GM12878 (cell line): Measurements from ENCODE around the gene SLC4A9. TPM values are rescaled to one million over a fixed set of nuclear protein-coding genes. Genes with fewer than 3 reads are reported as not detected.

Experiments used
- ATAC-seq: fragments of 200-7000 bp; cut with Tn5 transposase; 3 replicates; pipeline ENCODE4 v1.9.1; 2020; ENCODE audit warnings: mild to moderate bottlenecking, moderate library complexity
- BruUV-seq: library from RNA; stranded (reverse); fragments of 400-500 nt; replicated peaks from 2 replicates; lab custom pipeline; 2021; lab: Mats Ljungman, UMichigan
- CTCF ChIA-PET: fragments of 300-600 bp; sonication (Branson Sonifier 250); formaldehyde crosslinking; extraction: SDS; loops from one replicate; lab custom pipeline; 2021; ENCODE audit warnings: inconsistent platforms; lab: Yijun Ruan, JAX
- POLR2A ChIA-PET: fragments of 350-600 bp; formaldehyde crosslinking; extraction: SDS; loops from one replicate; lab custom pipeline; 2021; ENCODE audit warnings: inconsistent platforms; lab: Charles Lee
- RAD21 ChIA-PET: fragments of 300-600 bp; sonication (Branson Sonifier 250); formaldehyde crosslinking; loops from one replicate; lab custom pipeline; 2023; ENCODE audit warnings: antibody characterized with exemption; ENCODE audit not compliant: unreplicated experiment; lab: Charles Lee
- SMC1A ChIA-PET: fragments of 300-600 bp; sonication (Branson Sonifier 250); formaldehyde crosslinking; loops from one replicate; lab custom pipeline; 2023; ENCODE audit not compliant: unreplicated experiment, uncharacterized antibody; lab: Charles Lee
- DNase-seq: peaks from one replicate; pipeline ENCODE4 v3.0.0-alpha.2; 2011; ENCODE audit warnings: low read depth, low spot score
- FAIRE-seq: peaks from 3 replicates; lab custom pipeline; 2011; peaks lifted over from hg19 to GRCh38; lab: Jason Lieb, UNC
- H2AFZ ChIP-seq: 2 replicates; pipeline ENCODE4 v1.6.0; 2011; ENCODE audit warnings: low read depth, low read length, control low read depth; ENCODE audit not compliant: control insufficient read depth
- H3K27ac ChIP-seq: 2 replicates; pipeline ENCODE4 v1.5.1; 2011; ENCODE audit warnings: control low read depth; ENCODE audit not compliant: control insufficient read depth, insufficient read depth
- H3K27me3 ChIP-seq, 2 experiments: replicated peaks in 1 of 2; 2 replicates each; pipeline versions ENCODE4 v1.6.0 to v1.6.1; 2011; ENCODE audit warnings: low read length in 1 of 2; ENCODE audit not compliant: control insufficient read depth in 2 of 2, insufficient read depth in 2 of 2
- H3K36me3 ChIP-seq, 2 experiments: 2 replicates each; pipeline ENCODE4 v1.5.1; 2011; ENCODE audit warnings: low read length in 1 of 2; ENCODE audit not compliant: control insufficient read depth in 2 of 2, insufficient read depth in 2 of 2
- H3K4me1 ChIP-seq: 2 replicates; pipeline ENCODE4 v1.6.1; 2011; ENCODE audit warnings: mild to moderate bottlenecking, low read length, moderate library complexity, mixed read lengths; ENCODE audit not compliant: control insufficient read depth, insufficient read depth
- H3K4me2 ChIP-seq: 2 replicates; pipeline ENCODE4 v1.6.0; 2011; ENCODE audit warnings: control low read depth; ENCODE audit not compliant: control insufficient read depth, insufficient read depth
- H3K4me3 ChIP-seq: fragments of 200-600 bp; sonication (generic); 2 replicates; pipeline ENCODE4 v1.5.1; 2016
- H3K79me2 ChIP-seq: 2 replicates; pipeline ENCODE4 v1.6.0; 2011; ENCODE audit warnings: low read length; ENCODE audit not compliant: control insufficient read depth, insufficient read depth
- H3K9ac ChIP-seq: 2 replicates; pipeline ENCODE4 v1.8.0; 2011; ENCODE audit warnings: low read length, control low read depth, mixed read lengths; ENCODE audit not compliant: control insufficient read depth, insufficient read depth
- H3K9me3 ChIP-seq: replicated peaks from 3 replicates; pipeline ENCODE4 v1.5.1; 2011; ENCODE audit warnings: mild to moderate bottlenecking, low read length; ENCODE audit not compliant: control insufficient read depth, insufficient read depth
- H4K20me1 ChIP-seq: 2 replicates; pipeline ENCODE4 v1.6.0; 2011; ENCODE audit not compliant: control insufficient read depth, insufficient read depth
- CEBPZ ChIP-seq: fragments of 150-350 bp; IDR thresholded peaks from 2 replicates; pipeline ENCODE4 v1.6.1; 2016; ENCODE audit warnings: low read depth, low read length
- GATAD2B ChIP-seq: fragments of 450-650 bp; conservative IDR thresholded peaks from 2 replicates; pipeline ENCODE4 v1.6.1; 2017; ENCODE audit warnings: low read depth, mild to moderate bottlenecking, moderate library complexity
- IKZF2 ChIP-seq, 2 experiments: fragments of 450-650 bp; IDR thresholded peaks; 2 replicates each; pipeline ENCODE4 v1.6.1; 2017; ENCODE audit warnings: mild to moderate bottlenecking in 2 of 2, moderate library complexity in 2 of 2
- MTA2 ChIP-seq: fragments of 450-650 bp; IDR thresholded peaks from 2 replicates; pipeline ENCODE4 v1.6.1; 2016; ENCODE audit warnings: low read depth, mild to moderate bottlenecking, moderate library complexity
- NFYA ChIP-seq: IDR thresholded peaks from 2 replicates; pipeline ENCODE4 v1.6.1; 2011; ENCODE audit warnings: low read depth, mild to moderate bottlenecking, low read length, improper control_type of control experiment, borderline replicate concordance
- NR2F1 ChIP-seq: fragments of 450-650 bp; conservative IDR thresholded peaks from 2 replicates; pipeline ENCODE4 v1.6.1; 2017; ENCODE audit warnings: mild to moderate bottlenecking
- RUNX3 ChIP-seq: IDR thresholded peaks from 2 replicates; pipeline ENCODE4 v1.6.1; 2012; ENCODE audit warnings: low read length, inconsistent platforms
- SMAD1 ChIP-seq: fragments of 450-650 bp; IDR thresholded peaks from 2 replicates; pipeline ENCODE4 v1.6.1; 2018; ENCODE audit warnings: mild to moderate bottlenecking, low read depth; ENCODE audit not compliant: partially characterized antibody
- SMC3 ChIP-seq: IDR thresholded peaks from 2 replicates; pipeline ENCODE4 v1.6.1; 2011; ENCODE audit warnings: low read length, improper control_type of control experiment, borderline replicate concordance
- SPI1 ChIP-seq: IDR thresholded peaks from 2 replicates; pipeline ENCODE4 v1.6.1; 2011; ENCODE audit warnings: low read depth, mild to moderate bottlenecking, low read length, moderate library complexity, borderline replicate concordance; ENCODE audit not compliant: insufficient read depth
- WGBS: methylation state at CpG from one replicate; pipeline ENCODE4 v1.1.6; 2016; ENCODE audit warnings: low lambda C conversion rate; ENCODE audit not compliant: insufficient replicate concordance, insufficient coverage; ENCODE audit errors: missing lambda C conversion rate; 5-methylcytosine and 5-hydroxymethylcytosine counted together
- in situ Hi-C: fragments of 300-500 bp; cut with MboI; formaldehyde crosslinking; loops from 9 replicates; pipeline ENCODE4 v1.14.3; 2018; ENCODE audit warnings: mixed read lengths
- intact Hi-C: fragments of 100-400 bp; cut with micrococcal nuclease; formaldehyde crosslinking; loops from one replicate; pipeline ENCODE4 v1.14.2; 2022; ENCODE audit not compliant: unreplicated experiment
- polyA plus RNA-seq, 11 experiments: library from polyadenylated mRNA; depleted of rRNA in 4 of 11; unstranded in 6 of 11; stranded (reverse) in 5 of 11; fragments of >200 nt; fragmentation: Nextera tagmentation in 4 of 11; fragmentation: Illumina TruSeq in 1 of 11; extraction: Ambion mirVana in 4 of 11; extraction: Trizol in 1 of 11; gene quantifications; 1 replicate in 1 of 11; 2 replicates in 10 of 11; pipeline versions ENCODE4 v1.2.1 to v1.2.3, GENCODE V29; 2011 to 2016; ENCODE audit warnings: inconsistent platforms in 2 of 11, missing spikeins in 2 of 11, low read depth in 1 of 11
- total RNA-seq, 4 experiments: library from RNA; depleted of rRNA in 3 of 4; stranded (reverse); fragments of >200 nt in 3 of 4; fragmentation: Illumina TruSeq in 1 of 4; extraction: Trizol in 1 of 4; gene quantifications; 2 replicates each; pipeline versions ENCODE4 v1.2.1 to v1.2.3, GENCODE V29; 2013 to 2021

The SLC4A9 gene
- total and polyA plus RNA-seq, 10 of the 15 experiments (the other 5 are each of a cell fraction or from before 2014, with no cell fraction given), result 0.03 to 0.05 (median 0.05) TPM; not detected in 7

GRCh38 chr5:140371356-140372151, 11.6 kb downstream of the SLC4A9 start:
- WGBS, result 64% methylated on average over 3 of the region's 3 CpGs

GRCh38 chr5:140372971-140373487, 13.0 kb downstream of the SLC4A9 start:
- Histone ChIP-seq H3K79me2 (no peaks in the 10 kb centered on the region), H3K4me2 (no peak overlapping the region), H3K9ac (no peak overlapping the region), H4K20me1 (no peaks in the 10 kb centered on the region), H3K4me1 (no peaks in the 10 kb centered on the region), H3K9me3 (no peaks in the 10 kb centered on the region), H3K36me3 (no peaks in the 10 kb centered on the region), H3K4me3 (no peak overlapping the region), H2AFZ (peak overlapping the region; percentile 61), H3K27ac (no peak overlapping the region), H3K27me3 (no peaks in the 10 kb centered on the region)
- RAD21 ChIA-PET, result interaction anchor here (0.9 to 3.1 kb wide), 12 partner anchors 9 to 349 kb away, joined by 3 to 21 read pairs (median 4); partner anchors contain the start of genes ANKHD1, CD14, EIF4EBP3 and IK
- WGBS, result 0% methylated on average over 2 of the region's 2 CpGs
- POLR2A ChIA-PET, result no interaction called here
- SMC1A ChIA-PET, result interaction anchor here (0.7 to 2.6 kb wide), 19 partner anchors 10 to 349 kb away, joined by 3 to 21 read pairs (median 4); partner anchors contain the start of genes IK and NDUFA2
- FAIRE-seq (peak; percentile 86), DNase-seq (no peak), ATAC-seq (peak; percentile 86)
- no TSS peak for BruUV-seq
- CTCF ChIA-PET, result interaction anchor here (0.6 to 3.6 kb wide), 51 partner anchors 8 to 353 kb away, joined by 3 to 52 read pairs (median 4); partner anchors contain the start of genes CD14, EIF4EBP3, HARS1 and HARS2
- intact Hi-C loops (loop anchor here (1.0 to 2.0 kb wide), 2 partner anchors 262 to 347 kb away; no protein-coding TSS in a partner anchor), in situ Hi-C loops (no loop called here)
- TF ChIP-seq RUNX3 (peak; percentile 60; the same call in 1 of the 2 replicates), IKZF2 (IDR thresholded peaks at IDR 0.05) (peak; percentile 42; a peak in 3 of 4 replicates), CEBPZ (no peak), SPI1 (0 out of 2 replicates have a peak, but pooled peaks have one; percentile 21), SMC3 (peak; percentile 75)

More at GRCh38 chr5:140371356-140372151, 11.6 kb downstream of the SLC4A9 start:
- Histone ChIP-seq H3K9me3 (no peaks in the 10 kb centered on the region), H3K4me3 (no peak overlapping the region), H3K4me2 (no peak overlapping the region), H3K27me3 (no peaks in the 10 kb centered on the region), H3K9ac (no peak overlapping the region), H3K36me3 (no peaks in the 10 kb centered on the region), H3K4me1 (no peaks in the 10 kb centered on the region), H4K20me1 (no peaks in the 10 kb centered on the region), H2AFZ (no peak overlapping the region)
- intact Hi-C loops, result loop anchor here (2.0 kb wide), 1 partner anchor 263 kb away; no protein-coding TSS in a partner anchor
- POLR2A ChIA-PET, result no interaction called here
- CTCF ChIA-PET, result interaction anchor here (0.6 to 3.6 kb wide), 20 partner anchors 9 to 354 kb away, joined by 3 to 52 read pairs (median 8); partner anchors contain the start of genes EIF4EBP3, IK, NDUFA2 and TMCO6
- in situ Hi-C loops, result no loop called here
- SMC1A ChIA-PET, result interaction anchor here (1.1 to 2.6 kb wide), 6 partner anchors 8 to 350 kb away, joined by 3 to 21 read pairs (median 7); no protein-coding TSS in a partner anchor
- no peak for ATAC-seq
- no peak for FAIRE-seq
- DNase-seq, result no peak
- TF ChIP-seq GATAD2B, result no peak
- TF ChIP-seq SMAD1, result no peak
- TF ChIP-seq NR2F1, result no peak
- no peak for TF ChIP-seq NFYA
- TF ChIP-seq MTA2, result no peak
- TF ChIP-seq, all 136 proteins: peak for 0
- RAD21 ChIA-PET, result interaction anchor here (1.2 to 3.1 kb wide), 7 partner anchors 10 to 351 kb away, joined by 3 to 21 read pairs (median 6); partner anchors contain the start of genes ANKHD1, CD14, IK and NDUFA2
- Histone ChIP-seq H3K27ac (no peak overlapping the region), H3K79me2 (no peaks in the 10 kb centered on the region)
- BruUV-seq, result no TSS peak
